ENCODE data around the gene AP2A2. TPM values are rescaled to one million over a fixed set of nuclear protein-coding genes. Genes with fewer than 3 reads are reported as not detected.

The AP2A2 gene
- total RNA-seq, 3 donors from 2014 or later = 44.6 to 112 (median 54.7) TPM

- no peak overlapping the region for H3K4me3 ChIP-seq
- no peak for TF ChIP-seq POLR2AphosphoS5 (IDR thresholded peaks at IDR 0.05)
- no peak for TF ChIP-seq POLR2A (IDR thresholded peaks at IDR 0.05)
- TF ChIP-seq CTCF (IDR thresholded peaks at IDR 0.05) = no peak
- no peaks in the 10 kb centered on the region for H3K36me3 ChIP-seq
- H3K27me3 ChIP-seq = peaks cover 0 to 25% of the 10 kb centered on the region in 2 donors
- intact Hi-C loops (cut with DNase I; ENCODE audit: low total_unique reads) = no loop called here
- H3K9me3 ChIP-seq = no peaks in the 10 kb centered on the region
- H3K4me1 ChIP-seq = no peaks in the 10 kb centered on the region
- no peak overlapping the region for H3K27ac ChIP-seq
- DNase-seq (ENCODE audit: low spot score in 2 of 2) = no peak
Observed at GRCh38 chr11:1044160-1044559, 118.5 kb downstream of the AP2A2 start.

GRCh38 chr11:1047595-1048156 is 122.0 kb downstream of the AP2A2 start:
- DNase-seq (ENCODE audit: low spot score in 2 of 2) = no peak
- Histone ChIP-seq H3K36me3 (no peaks in the 10 kb centered on the region), H3K27ac (no peak overlapping the region), H3K4me1 (no peaks in the 10 kb centered on the region), H3K27me3 (peaks cover 0 to 13% of the 10 kb centered on the region in 2 donors), H3K4me3 (no peak overlapping the region), H3K9me3 (no peaks in the 10 kb centered on the region)
- intact Hi-C loops (cut with DNase I; ENCODE audit: low total_unique reads) = no loop called here
- TF ChIP-seq POLR2A (IDR thresholded peaks at IDR 0.05) (no peak), POLR2AphosphoS5 (IDR thresholded peaks at IDR 0.05) (no peak), CTCF (IDR thresholded peaks at IDR 0.05) (no peak)

GRCh38 chr11:1048375-1049070 is 122.9 kb downstream of the AP2A2 start:
- intact Hi-C loops (cut with DNase I; ENCODE audit: low total_unique reads) = no loop called here
- no peaks in the 10 kb centered on the region for H3K9me3 ChIP-seq
- H3K27ac ChIP-seq = no peak overlapping the region
- no peak overlapping the region for H3K4me3 ChIP-seq
- H3K36me3 ChIP-seq = no peaks in the 10 kb centered on the region
- H3K27me3 ChIP-seq = peaks cover 0 to 13% of the 10 kb centered on the region in 2 donors
- H3K4me1 ChIP-seq = no peaks in the 10 kb centered on the region
- no peak for DNase-seq (ENCODE audit: low spot score in 2 of 2)
- no peak for TF ChIP-seq POLR2A (IDR thresholded peaks at IDR 0.05)
- no peak for TF ChIP-seq POLR2AphosphoS5 (IDR thresholded peaks at IDR 0.05)
- no peak for TF ChIP-seq CTCF (IDR thresholded peaks at IDR 0.05)

- peaks cover 0 to 14% of the 10 kb centered on the region in 2 donors for H3K27me3 ChIP-seq
- DNase-seq (ENCODE audit: low spot score in 2 of 2) = no peak
- TF ChIP-seq CTCF (IDR thresholded peaks at IDR 0.05) (no peak), POLR2A (IDR thresholded peaks at IDR 0.05) (no peak), POLR2AphosphoS5 (IDR thresholded peaks at IDR 0.05) (no peak)
- H3K27ac ChIP-seq = no peak overlapping the region
- no peaks in the 10 kb centered on the region for H3K36me3 ChIP-seq
- no peak overlapping the region for H3K4me3 ChIP-seq
- no peaks in the 10 kb centered on the region for H3K9me3 ChIP-seq
- intact Hi-C loops (cut with DNase I; ENCODE audit: low total_unique reads) = no loop called here
- H3K4me1 ChIP-seq = peaks cover 0 to 3% of the 10 kb centered on the region in 2 donors
Observed at GRCh38 chr11:1049071-1049405, 123.4 kb downstream of the AP2A2 start.

GRCh38 chr11:1049431-1049891 is 123.8 kb downstream of the AP2A2 start:
- Histone ChIP-seq H3K36me3 (no peaks in the 10 kb centered on the region), H3K27me3 (peaks cover 0 to 17% of the 10 kb centered on the region in 2 donors), H3K9me3 (no peaks in the 10 kb centered on the region), H3K27ac (no peak overlapping the region), H3K4me3 (no peak overlapping the region), H3K4me1 (peaks cover 0 to 4% of the 10 kb centered on the region in 2 donors)
- no peak for DNase-seq (ENCODE audit: low spot score in 2 of 2)
- TF ChIP-seq CTCF (IDR thresholded peaks at IDR 0.05) = no peak
- TF ChIP-seq POLR2AphosphoS5 (IDR thresholded peaks at IDR 0.05) = no peak
- no peak for TF ChIP-seq POLR2A (IDR thresholded peaks at IDR 0.05)
- intact Hi-C loops (cut with DNase I; ENCODE audit: low total_unique reads) = no loop called here

Data from breast epithelium (tissue), 4 donors.